Prostate gland (tissue), 1 donor: ENCODE measurements around the gene FRMPD1.

ENCODE experiments used
- POLR2A ChIP-seq: fragments of 450-650 bp; IDR thresholded peaks from one replicate; pipeline ENCODE4 v1.6.1; 2016; ENCODE audit warnings: antibody characterized with exemption, mild to moderate bottlenecking
- POLR2AphosphoS5 ChIP-seq: sonication (generic); formaldehyde crosslinking; IDR thresholded peaks from one replicate; pipeline ENCODE4 v1.6.1; 2017; ENCODE audit warnings: antibody characterized with exemption

GRCh38 chr9:37656936-37657335 lies 6.2 kb downstream of the FRMPD1 start:
- TF ChIP-seq POLR2A (no peak), POLR2AphosphoS5 (no peak)
